ENCODE data around the gene SVOP.

GRCh38 chr12:108921946-108922345 lies 98.9 kb downstream of the SVOP start:
- TF ChIP-seq CTCF (conservative IDR thresholded peaks at IDR 0.05; ENCODE audit: low read length) (no peak), EZH2phosphoT487 (IDR thresholded peaks at IDR 0.05; ENCODE audit: borderline replicate concordance, low read depth, low read length) (no peak)

All from OCI-LY7 (cell line).